ENCODE data around the gene OTOP2. TPM values are rescaled to one million over a fixed set of nuclear protein-coding genes. Genes with fewer than 3 reads are reported as not detected.

Gene OTOP2
- total and polyA plus RNA-seq, 2 of the 4 experiments (the other 2 are of a cell fraction) = not detected

GRCh38 chr17:74930535-74931036, 6.5 kb downstream of the OTOP2 start:
- H3K4me1 ChIP-seq (ENCODE audit: control insufficient read depth, insufficient read depth, low read length) = peaks cover 2% of the 10 kb centered on the region; the same call in 1 of the 2 replicates
- no peak overlapping the region for H2BK120ac ChIP-seq (ENCODE audit: low read depth, low read length)
- H3K27me3 ChIP-seq (ENCODE audit: control insufficient read depth, insufficient read depth, low read length) = peaks cover 72% of the 10 kb centered on the region
- H2BK20ac ChIP-seq (ENCODE audit: low read depth, low read length) = no peak overlapping the region
- H3K14ac ChIP-seq (replicated peaks; ENCODE audit: low read depth, low read length) = no peak overlapping the region
- no peak overlapping the region for H3K23ac ChIP-seq (ENCODE audit: low read depth, low read length)
- no peak overlapping the region for H4K5ac ChIP-seq (ENCODE audit: low read depth, low read length)
- H2AFZ ChIP-seq (replicated peaks; ENCODE audit: low read length, poor library complexity) = no peak overlapping the region
- H3K27ac ChIP-seq (ENCODE audit: insufficient read depth, low read length) = no peak overlapping the region
- no peak for DNase-seq
- ChIA-PET POLR2A (ENCODE audit: unreplicated experiment) (no interaction called here), CTCF (no interaction called here)
- H4K20me1 ChIP-seq (ENCODE audit: insufficient read depth, low read length) = no peaks in the 10 kb centered on the region
- H4K8ac ChIP-seq (ENCODE audit: low read depth in 2 of 2, low read length in 2 of 2) = no peak overlapping the region
- dilution Hi-C loops (cut with HindIII; ENCODE audit: low sequenced_read_pairs, unreplicated experiment) (no loop called here), intact Hi-C loops (cut with micrococcal nuclease) (no loop called here), in situ Hi-C loops (cut with MboI; ENCODE audit: low sequenced_read_pairs) (no loop called here)
- H2AK9ac ChIP-seq (replicated peaks; ENCODE audit: low read depth, low read length, poor library complexity) = no peak overlapping the region
- 92% methylated on average over 12 of the region's 24 CpGs; no CpG with 5 or more reads in 1 of the 2 experiments for WGBS, 2 experiments (ENCODE audit: extremely low coverage in 2 of 2, insufficient read length in 1 of 2)
- no TSS peak for BruUV-seq (replicated peaks)
- no peak overlapping the region for H3K4me3 ChIP-seq (ENCODE audit: insufficient read depth, low read depth, low read length)
- no peaks in the 10 kb centered on the region for H3K79me1 ChIP-seq (ENCODE audit: low read depth in 1 of 2, low read length in 2 of 2)
- TF ChIP-seq RCOR1 (IDR thresholded peaks at IDR 0.05; ENCODE audit: insufficient replicate concordance, low read length) (no peak), MAZ (IDR thresholded peaks at IDR 0.05; ENCODE audit: borderline replicate concordance, low read depth, low read length) (no peak), RFX5 (IDR thresholded peaks at IDR 0.05; ENCODE audit: low read depth, low read length) (no peak), BHLHE40 (IDR thresholded peaks at IDR 0.05; ENCODE audit: low read depth, low read length) (no peak), RAD21 (IDR thresholded peaks at IDR 0.05; ENCODE audit: low read length) (no peak), CTCF (conservative IDR thresholded peaks at IDR 0.05; ENCODE audit: low read depth, low read length) (no peak)
- H3K9ac ChIP-seq (ENCODE audit: low read depth, low read length) = no peak overlapping the region
- H3K4me2 ChIP-seq (ENCODE audit: low read depth, low read length) = no peak overlapping the region
- no peaks in the 10 kb centered on the region for H3K9me1 ChIP-seq (ENCODE audit: insufficient read depth, low read length)
- H3K18ac ChIP-seq (ENCODE audit: low read depth, low read length) = no peak overlapping the region
- H2BK5ac ChIP-seq (ENCODE audit: low read depth, low read length, poor library complexity, severe bottlenecking) = no peak overlapping the region
- no peak overlapping the region for H2AK5ac ChIP-seq (ENCODE audit: low read depth, low read length)
- H2BK15ac ChIP-seq (ENCODE audit: low read depth, low read length) = no peak overlapping the region
- no peak for ATAC-seq (ENCODE audit: low read depth)
- H4K91ac ChIP-seq (ENCODE audit: insufficient read depth, low read depth, low read length) = no peak overlapping the region
- H3K4ac ChIP-seq (ENCODE audit: low read depth, low read length) = no peak overlapping the region
- H3K36me3 ChIP-seq (ENCODE audit: control insufficient read depth, insufficient read depth, low read length) = no peaks in the 10 kb centered on the region
- H3K56ac ChIP-seq (ENCODE audit: extremely low read depth, insufficient read depth, low read length) = no peak overlapping the region
- no peaks in the 10 kb centered on the region for H3K9me3 ChIP-seq (ENCODE audit: control insufficient read depth, insufficient read depth, low read length)

All from IMR-90 (cell line).